ENCODE results near the gene HOXB1.

HOXB1 gene

GRCh38 chr17:48502312-48502711, 28.5 kb downstream of the HOXB1 start:
- TF ChIP-seq, protein P1, sequence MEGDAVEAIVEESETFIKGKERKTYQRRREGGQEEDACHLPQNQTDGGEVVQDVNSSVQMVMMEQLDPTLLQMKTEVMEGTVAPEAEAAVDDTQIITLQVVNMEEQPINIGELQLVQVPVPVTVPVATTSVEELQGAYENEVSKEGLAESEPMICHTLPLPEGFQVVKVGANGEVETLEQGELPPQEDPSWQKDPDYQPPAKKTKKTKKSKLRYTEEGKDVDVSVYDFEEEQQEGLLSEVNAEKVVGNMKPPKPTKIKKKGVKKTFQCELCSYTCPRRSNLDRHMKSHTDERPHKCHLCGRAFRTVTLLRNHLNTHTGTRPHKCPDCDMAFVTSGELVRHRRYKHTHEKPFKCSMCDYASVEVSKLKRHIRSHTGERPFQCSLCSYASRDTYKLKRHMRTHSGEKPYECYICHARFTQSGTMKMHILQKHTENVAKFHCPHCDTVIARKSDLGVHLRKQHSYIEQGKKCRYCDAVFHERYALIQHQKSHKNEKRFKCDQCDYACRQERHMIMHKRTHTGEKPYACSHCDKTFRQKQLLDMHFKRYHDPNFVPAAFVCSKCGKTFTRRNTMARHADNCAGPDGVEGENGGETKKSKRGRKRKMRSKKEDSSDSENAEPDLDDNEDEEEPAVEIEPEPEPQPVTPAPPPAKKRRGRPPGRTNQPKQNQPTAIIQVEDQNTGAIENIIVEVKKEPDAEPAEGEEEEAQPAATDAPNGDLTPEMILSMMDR (IDR thresholded peaks at IDR 0.05; ENCODE audit: low read depth, low read length) = no peak
- no peak for DNase-seq (ENCODE audit: extremely low read depth, low read depth)

GRCh38 chr17:48500435-48501426, 30.1 kb downstream of the HOXB1 start:
- no peak for DNase-seq (ENCODE audit: extremely low read depth, low read depth)
- TF ChIP-seq, protein P1 (IDR thresholded peaks at IDR 0.05; ENCODE audit: low read depth, low read length) = no peak

GRCh38 chr17:48499735-48500434, 30.9 kb downstream of the HOXB1 start:
- TF ChIP-seq, protein P1 (IDR thresholded peaks at IDR 0.05; ENCODE audit: low read depth, low read length) = no peak
- no peak for DNase-seq (ENCODE audit: extremely low read depth, low read depth)

GRCh38 chr17:48499248-48499647, 31.6 kb downstream of the HOXB1 start:
- DNase-seq (ENCODE audit: extremely low read depth, low read depth) = no peak
- TF ChIP-seq, protein P1 (IDR thresholded peaks at IDR 0.05; ENCODE audit: low read depth, low read length) = no peak

DNA sequence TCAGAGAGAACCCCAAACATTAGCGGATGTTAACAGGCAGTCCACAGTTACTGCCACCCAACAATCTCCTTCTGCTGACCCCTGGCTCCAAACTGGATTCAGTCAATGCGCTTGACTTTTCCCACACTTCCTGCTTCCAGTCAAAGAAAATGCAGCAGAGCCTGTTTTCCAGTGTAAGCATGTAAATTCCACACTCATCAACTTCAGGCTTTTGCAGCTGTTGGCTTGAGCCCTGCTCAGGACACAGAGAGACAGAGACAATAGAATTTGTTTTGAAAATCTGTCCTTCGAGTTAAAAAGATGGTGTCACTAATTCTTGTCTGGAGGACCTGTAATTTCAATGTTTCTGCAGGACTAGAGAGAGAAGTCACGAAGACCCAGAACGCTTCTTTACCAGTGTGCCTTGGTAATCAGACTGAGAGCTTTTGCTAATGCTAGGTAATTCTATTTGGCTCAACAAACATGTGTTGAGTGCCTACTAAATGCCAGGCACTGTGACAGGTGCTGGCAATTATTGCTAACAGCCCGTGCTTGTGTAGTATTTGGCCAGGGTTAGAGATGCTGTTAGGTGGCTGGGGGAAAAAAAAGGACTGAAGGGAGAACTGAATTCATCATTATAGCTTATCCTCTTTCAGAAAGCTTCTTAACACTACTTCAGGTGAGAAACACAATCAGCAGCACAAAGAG, 32.5 kb downstream of the HOXB1 start:
- DNase-seq (ENCODE audit: extremely low read depth, low read depth) = no peak
- TF ChIP-seq, protein P1 (IDR thresholded peaks at IDR 0.05; ENCODE audit: low read depth, low read length) = no peak

- DNase-seq (ENCODE audit: extremely low read depth, low read depth) = no peak
- TF ChIP-seq, protein P1 (IDR thresholded peaks at IDR 0.05; ENCODE audit: low read depth, low read length) = no peak
Measured at GRCh38 chr17:48497103-48497502, 33.7 kb downstream of the HOXB1 start.

Measured in AG09319 (cell line).